GM12878 (cell line): ENCODE data around the gene DCTPP1. TPM values are rescaled to one million over a fixed set of nuclear protein-coding genes. Genes with fewer than 3 reads are reported as not detected.

Experiments used
- ATAC-seq: fragments of 200-7000 bp; cut with Tn5 transposase; 3 replicates; pipeline ENCODE4 v1.9.1; 2020; ENCODE audit warnings: mild to moderate bottlenecking, moderate library complexity
- BruUV-seq: library from RNA; stranded (reverse); fragments of 400-500 nt; replicated peaks from 2 replicates; lab custom pipeline; 2021; lab: Mats Ljungman, UMichigan
- CTCF ChIA-PET: fragments of 300-600 bp; sonication (Branson Sonifier 250); formaldehyde crosslinking; extraction: SDS; loops from one replicate; lab custom pipeline; 2021; ENCODE audit warnings: inconsistent platforms; lab: Yijun Ruan, JAX
- POLR2A ChIA-PET: fragments of 350-600 bp; formaldehyde crosslinking; extraction: SDS; loops from one replicate; lab custom pipeline; 2021; ENCODE audit warnings: inconsistent platforms; lab: Charles Lee
- RAD21 ChIA-PET: fragments of 300-600 bp; sonication (Branson Sonifier 250); formaldehyde crosslinking; loops from one replicate; lab custom pipeline; 2023; ENCODE audit warnings: antibody characterized with exemption; ENCODE audit not compliant: unreplicated experiment; lab: Charles Lee
- SMC1A ChIA-PET: fragments of 300-600 bp; sonication (Branson Sonifier 250); formaldehyde crosslinking; loops from one replicate; lab custom pipeline; 2023; ENCODE audit not compliant: unreplicated experiment, uncharacterized antibody; lab: Charles Lee
- DNase-seq: peaks from one replicate; pipeline ENCODE4 v3.0.0-alpha.2; 2011; ENCODE audit warnings: low read depth, low spot score
- FAIRE-seq: peaks from 3 replicates; lab custom pipeline; 2011; peaks lifted over from hg19 to GRCh38; lab: Jason Lieb, UNC
- H2AFZ ChIP-seq: 2 replicates; pipeline ENCODE4 v1.6.0; 2011; ENCODE audit warnings: low read depth, low read length, control low read depth; ENCODE audit not compliant: control insufficient read depth
- H3K27ac ChIP-seq: 2 replicates; pipeline ENCODE4 v1.5.1; 2011; ENCODE audit warnings: control low read depth; ENCODE audit not compliant: control insufficient read depth, insufficient read depth
- H3K27me3 ChIP-seq, 2 experiments: replicated peaks in 1 of 2; 2 replicates each; pipeline versions ENCODE4 v1.6.0 to v1.6.1; 2011; ENCODE audit warnings: low read length in 1 of 2; ENCODE audit not compliant: control insufficient read depth in 2 of 2, insufficient read depth in 2 of 2
- H3K36me3 ChIP-seq, 2 experiments: 2 replicates each; pipeline ENCODE4 v1.5.1; 2011; ENCODE audit warnings: low read length in 1 of 2; ENCODE audit not compliant: control insufficient read depth in 2 of 2, insufficient read depth in 2 of 2
- H3K4me1 ChIP-seq: 2 replicates; pipeline ENCODE4 v1.6.1; 2011; ENCODE audit warnings: mild to moderate bottlenecking, low read length, moderate library complexity, mixed read lengths; ENCODE audit not compliant: control insufficient read depth, insufficient read depth
- H3K4me2 ChIP-seq: 2 replicates; pipeline ENCODE4 v1.6.0; 2011; ENCODE audit warnings: control low read depth; ENCODE audit not compliant: control insufficient read depth, insufficient read depth
- H3K4me3 ChIP-seq: fragments of 200-600 bp; sonication (generic); 2 replicates; pipeline ENCODE4 v1.5.1; 2016
- H3K79me2 ChIP-seq: 2 replicates; pipeline ENCODE4 v1.6.0; 2011; ENCODE audit warnings: low read length; ENCODE audit not compliant: control insufficient read depth, insufficient read depth
- H3K9ac ChIP-seq: 2 replicates; pipeline ENCODE4 v1.8.0; 2011; ENCODE audit warnings: low read length, control low read depth, mixed read lengths; ENCODE audit not compliant: control insufficient read depth, insufficient read depth
- H3K9me3 ChIP-seq: replicated peaks from 3 replicates; pipeline ENCODE4 v1.5.1; 2011; ENCODE audit warnings: mild to moderate bottlenecking, low read length; ENCODE audit not compliant: control insufficient read depth, insufficient read depth
- H4K20me1 ChIP-seq: 2 replicates; pipeline ENCODE4 v1.6.0; 2011; ENCODE audit not compliant: control insufficient read depth, insufficient read depth
- BRCA1 ChIP-seq: IDR thresholded peaks from 2 replicates; pipeline ENCODE4 v1.6.1; 2011; ENCODE audit warnings: low read depth, low read length, improper control_type of control experiment
- CEBPB ChIP-seq, 2 experiments: fragments of 150-350 bp in 1 of 2; IDR thresholded peaks; 2 replicates each; pipeline ENCODE4 v1.6.1; 2012 to 2014; ENCODE audit warnings: low read depth in 2 of 2, low read length in 2 of 2, borderline replicate concordance in 1 of 2, inconsistent platforms in 1 of 2
- GABPA ChIP-seq: IDR thresholded peaks from 2 replicates; pipeline ENCODE4 v1.6.1; 2014; ENCODE audit warnings: antibody characterized with exemption, low read depth, mild to moderate bottlenecking, inconsistent platforms
- HDAC2 ChIP-seq: fragments of 200-600 bp; sonication (generic); IDR thresholded peaks from 2 replicates; pipeline ENCODE4 v1.6.1; 2017
- IKZF2 ChIP-seq, 2 experiments: fragments of 450-650 bp; IDR thresholded peaks; 2 replicates each; pipeline ENCODE4 v1.6.1; 2017; ENCODE audit warnings: mild to moderate bottlenecking in 2 of 2, moderate library complexity in 2 of 2
- MEF2B ChIP-seq: fragments of 450-650 bp; IDR thresholded peaks from 2 replicates; pipeline ENCODE4 v1.6.1; 2018; ENCODE audit warnings: mild to moderate bottlenecking, moderate library complexity; ENCODE audit not compliant: partially characterized antibody, poor library complexity, severe bottlenecking
- MYC ChIP-seq: IDR thresholded peaks from 2 replicates; pipeline ENCODE4 v1.6.1; 2011; ENCODE audit warnings: mild to moderate bottlenecking, low read length, moderate library complexity, inconsistent platforms; ENCODE audit not compliant: insufficient read depth, insufficient replicate concordance, insufficient read length, severe bottlenecking
- PML ChIP-seq: IDR thresholded peaks from 2 replicates; pipeline ENCODE4 v1.6.1; 2012; ENCODE audit warnings: low read length, inconsistent platforms
- RBBP5 ChIP-seq: fragments of 200-600 bp; sonication (generic); conservative IDR thresholded peaks from 2 replicates; pipeline ENCODE4 v1.6.1; 2016
- RFX5 ChIP-seq: IDR thresholded peaks from 2 replicates; pipeline ENCODE4 v1.6.1; 2011; ENCODE audit warnings: low read depth, low read length, improper control_type of control experiment
- RUNX3 ChIP-seq: IDR thresholded peaks from 2 replicates; pipeline ENCODE4 v1.6.1; 2012; ENCODE audit warnings: low read length, inconsistent platforms
- SIX5 ChIP-seq: IDR thresholded peaks from 2 replicates; pipeline ENCODE4 v1.6.1; 2011; ENCODE audit warnings: mild to moderate bottlenecking, low read depth, low read length, moderate library complexity; ENCODE audit not compliant: severe bottlenecking
- STAT1 ChIP-seq: fragments of 450-650 bp; conservative IDR thresholded peaks from 2 replicates; pipeline ENCODE4 v1.6.1; 2014; ENCODE audit warnings: antibody characterized with exemption, mild to moderate bottlenecking
- TBL1XR1 ChIP-seq: IDR thresholded peaks from 2 replicates; pipeline ENCODE4 v1.6.1; 2012; ENCODE audit warnings: low read depth, low read length, improper control_type of control experiment
- YBX1 ChIP-seq: fragments of 450-650 bp; IDR thresholded peaks from 2 replicates; pipeline ENCODE4 v1.6.1; 2016; ENCODE audit warnings: antibody characterized with exemption
- ZNF207 ChIP-seq: fragments of 450-650 bp; IDR thresholded peaks from 2 replicates; pipeline ENCODE4 v1.6.1; 2014; ENCODE audit warnings: antibody characterized with exemption, mild to moderate bottlenecking, borderline replicate concordance
- ZZZ3 ChIP-seq: IDR thresholded peaks from 2 replicates; pipeline ENCODE4 v1.6.1; 2011; ENCODE audit warnings: low read depth; ENCODE audit not compliant: control insufficient read depth, insufficient read length
- WGBS: methylation state at CpG from one replicate; pipeline ENCODE4 v1.1.6; 2016; ENCODE audit warnings: low lambda C conversion rate; ENCODE audit not compliant: insufficient replicate concordance, insufficient coverage; ENCODE audit errors: missing lambda C conversion rate; 5-methylcytosine and 5-hydroxymethylcytosine counted together
- in situ Hi-C: fragments of 300-500 bp; cut with MboI; formaldehyde crosslinking; loops from 9 replicates; pipeline ENCODE4 v1.14.3; 2018; ENCODE audit warnings: mixed read lengths
- intact Hi-C: fragments of 100-400 bp; cut with micrococcal nuclease; formaldehyde crosslinking; loops from one replicate; pipeline ENCODE4 v1.14.2; 2022; ENCODE audit not compliant: unreplicated experiment
- polyA plus RNA-seq, 11 experiments: library from polyadenylated mRNA; depleted of rRNA in 4 of 11; unstranded in 6 of 11; stranded (reverse) in 5 of 11; fragments of >200 nt; fragmentation: Nextera tagmentation in 4 of 11; fragmentation: Illumina TruSeq in 1 of 11; extraction: Ambion mirVana in 4 of 11; extraction: Trizol in 1 of 11; gene quantifications; 1 replicate in 1 of 11; 2 replicates in 10 of 11; pipeline versions ENCODE4 v1.2.1 to v1.2.3, GENCODE V29; 2011 to 2016; ENCODE audit warnings: inconsistent platforms in 2 of 11, missing spikeins in 2 of 11, low read depth in 1 of 11
- total RNA-seq, 4 experiments: library from RNA; depleted of rRNA in 3 of 4; stranded (reverse); fragments of >200 nt in 3 of 4; fragmentation: Illumina TruSeq in 1 of 4; extraction: Trizol in 1 of 4; gene quantifications; 2 replicates each; pipeline versions ENCODE4 v1.2.1 to v1.2.3, GENCODE V29; 2013 to 2021
- TF ChIP-seq, protein P1 (sequence below): fragments of 450-650 bp; IDR thresholded peaks from 2 replicates; pipeline ENCODE4 v1.6.1; 2017; ENCODE audit warnings: antibody characterized with exemption, mild to moderate bottlenecking, moderate library complexity

DCTPP1 gene
- total and polyA plus RNA-seq, 10 of the 15 experiments (the other 5 are each of a cell fraction or from before 2014, with no cell fraction given): 72.1 to 266 (median 157) TPM

DNA sequence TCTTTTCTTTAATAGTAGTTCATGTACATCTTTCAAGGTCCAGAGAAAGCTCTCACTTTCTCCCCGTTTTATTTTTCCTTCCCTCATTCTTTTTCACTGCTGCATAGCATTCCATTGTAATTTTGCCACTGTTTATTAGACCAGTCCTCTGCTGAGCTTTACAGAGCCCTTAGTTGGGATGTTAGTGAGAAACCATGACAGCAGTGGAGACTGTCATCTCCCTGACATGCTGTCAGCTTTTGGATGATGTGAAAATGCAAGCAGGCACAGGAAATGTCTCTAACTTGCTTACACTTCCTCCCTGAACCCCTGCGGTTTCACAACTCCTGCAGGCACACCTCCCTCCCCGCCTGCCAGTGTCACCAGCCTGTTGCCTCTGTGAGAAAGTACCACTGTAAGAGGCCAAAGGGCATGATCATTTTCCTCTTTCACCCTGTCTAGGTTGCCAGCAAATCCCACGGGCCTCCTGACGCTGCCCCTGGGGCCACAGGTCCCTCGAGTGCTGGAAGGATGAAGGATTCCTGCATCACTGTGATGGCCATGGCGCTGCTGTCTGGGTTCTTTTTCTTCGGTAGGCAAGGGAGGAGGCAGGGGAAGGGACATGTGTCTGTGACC is 42.6 kb upstream of the DCTPP1 start, which contains the start of gene ITGAL (continued):
- no peak for TF ChIP-seq YBX1
- peak; percentile 67; the same call in 1 of the 2 replicates for TF ChIP-seq GABPA
- TF ChIP-seq RBBP5: no peak
- peak; percentile 26 to 43; a peak in 1 of 4 replicates for TF ChIP-seq CEBPB (IDR thresholded peaks at IDR 0.05; ENCODE audit: borderline replicate concordance in 1 of 2, low read depth in 2 of 2, low read length in 2 of 2)
- TF ChIP-seq RFX5: no peak
- TF ChIP-seq ZZZ3: no peak
- TF ChIP-seq PML: peak; percentile 57; the same call in 1 of the 2 replicates
- 0 out of 2 replicates have a peak, but pooled peaks have one; percentile 25 for TF ChIP-seq ZNF207

DNA sequence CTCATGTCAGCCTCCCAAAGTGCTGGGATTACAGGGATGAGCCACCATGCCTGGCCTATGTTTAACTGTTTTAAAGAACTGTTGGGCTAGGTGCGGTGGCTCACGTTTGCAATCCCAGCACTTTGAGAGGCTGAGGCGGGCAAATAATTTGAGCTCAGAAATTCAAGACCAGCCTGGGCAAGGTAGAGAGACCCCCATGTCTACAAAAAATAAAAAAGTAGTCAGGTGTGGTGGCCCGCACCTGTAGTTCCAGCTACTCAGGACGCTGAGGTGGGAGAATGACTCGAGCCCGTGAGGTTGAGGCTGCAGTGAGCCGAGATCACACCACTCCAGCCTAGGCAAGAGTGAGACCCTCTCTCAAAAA is 40.8 kb upstream of the DCTPP1 start:
- Histone ChIP-seq H3K4me2 (peak overlapping the region; percentile 64), H2AFZ (no peak overlapping the region), H3K27ac (peak overlapping the region; percentile 90), H3K36me3 (peaks cover 4% of the 10 kb centered on the region in 2 experiments; a peak in 2 of 4 replicates), H3K4me1 (peaks cover 40% of the 10 kb centered on the region), H3K27me3 (no peaks in the 10 kb centered on the region), H3K79me2 (peaks cover 27% of the 10 kb centered on the region), H3K4me3 (no peak overlapping the region), H4K20me1 (no peaks in the 10 kb centered on the region), H3K9ac (peak overlapping the region; percentile 59; the same call in 1 of the 2 replicates), H3K9me3 (no peaks in the 10 kb centered on the region; the same call in 2 of the 3 replicates)
- SMC1A ChIA-PET: interaction anchor here (2.9 to 11.2 kb wide), 3 partner anchors 17 to 65 kb away, joined by 15 to 431 read pairs (median 40); partner anchors contain the start of genes DCTPP1, SEPHS2 and ZNF747
- no peak for DNase-seq
- no peak for ATAC-seq
- in situ Hi-C loops: loop anchor here (25.0 kb wide), 1 partner anchor 1417 kb away; no protein-coding TSS in a partner anchor
- CTCF ChIA-PET: interaction anchor here (1.1 to 7.5 kb wide), 4 partner anchors 12 to 41 kb away, joined by 4 to 125 read pairs (median 21); partner anchors contain the start of gene DCTPP1
- RAD21 ChIA-PET: interaction anchor here (0.6 to 11.0 kb wide), 6 partner anchors 12 to 65 kb away, joined by 3 to 307 read pairs (median 6); partner anchors contain the start of gene DCTPP1
- intact Hi-C loops: no loop called here
- no peak for FAIRE-seq
- POLR2A ChIA-PET: interaction anchor here (0.8 to 11.0 kb wide), 5 partner anchors 10 to 188 kb away, joined by 3 to 367 read pairs (median 3); partner anchors contain the start of gene DCTPP1
- WGBS: 21% methylated on average over 8 of the region's 8 CpGs
- BruUV-seq: no TSS peak
- TF ChIP-seq RBBP5 (no peak), MYC (no peak), BRCA1 (no peak), RUNX3 (no peak), STAT1 (no peak), SIX5 (no peak), CEBPB (IDR thresholded peaks at IDR 0.05; ENCODE audit: borderline replicate concordance in 1 of 2, low read depth in 2 of 2, low read length in 2 of 2) (no peak), HDAC2 (no peak), TBL1XR1 (no peak), MEF2B (no peak), IKZF2 (IDR thresholded peaks at IDR 0.05) (no peak)
- TF ChIP-seq, protein P1, sequence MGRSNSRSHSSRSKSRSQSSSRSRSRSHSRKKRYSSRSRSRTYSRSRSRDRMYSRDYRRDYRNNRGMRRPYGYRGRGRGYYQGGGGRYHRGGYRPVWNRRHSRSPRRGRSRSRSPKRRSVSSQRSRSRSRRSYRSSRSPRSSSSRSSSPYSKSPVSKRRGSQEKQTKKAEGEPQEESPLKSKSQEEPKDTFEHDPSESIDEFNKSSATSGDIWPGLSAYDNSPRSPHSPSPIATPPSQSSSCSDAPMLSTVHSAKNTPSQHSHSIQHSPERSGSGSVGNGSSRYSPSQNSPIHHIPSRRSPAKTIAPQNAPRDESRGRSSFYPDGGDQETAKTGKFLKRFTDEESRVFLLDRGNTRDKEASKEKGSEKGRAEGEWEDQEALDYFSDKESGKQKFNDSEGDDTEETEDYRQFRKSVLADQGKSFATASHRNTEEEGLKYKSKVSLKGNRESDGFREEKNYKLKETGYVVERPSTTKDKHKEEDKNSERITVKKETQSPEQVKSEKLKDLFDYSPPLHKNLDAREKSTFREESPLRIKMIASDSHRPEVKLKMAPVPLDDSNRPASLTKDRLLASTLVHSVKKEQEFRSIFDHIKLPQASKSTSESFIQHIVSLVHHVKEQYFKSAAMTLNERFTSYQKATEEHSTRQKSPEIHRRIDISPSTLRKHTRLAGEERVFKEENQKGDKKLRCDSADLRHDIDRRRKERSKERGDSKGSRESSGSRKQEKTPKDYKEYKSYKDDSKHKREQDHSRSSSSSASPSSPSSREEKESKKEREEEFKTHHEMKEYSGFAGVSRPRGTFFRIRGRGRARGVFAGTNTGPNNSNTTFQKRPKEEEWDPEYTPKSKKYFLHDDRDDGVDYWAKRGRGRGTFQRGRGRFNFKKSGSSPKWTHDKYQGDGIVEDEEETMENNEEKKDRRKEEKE: no peak
